ENCODE data around the gene DBX2.

GRCh38 chr12:45089411-45090075, 38.6 kb upstream of the DBX2 start:
- TF ChIP-seq CTCF (conservative IDR thresholded peaks at IDR 0.05; ENCODE audit: low read depth in 2 of 2) (no peak), EZH2 (IDR thresholded peaks at IDR 0.05; ENCODE audit: low read depth, unreplicated experiment) (no peak), EZH2phosphoT487 (IDR thresholded peaks at IDR 0.05; ENCODE audit: unreplicated experiment) (no peak), POLR2AphosphoS5 (IDR thresholded peaks at IDR 0.05; ENCODE audit: low read depth) (no peak), ZNF331 (CRISPR knock-in tag; IDR thresholded peaks at IDR 0.05; ENCODE audit: low read depth) (no peak), JUNB (IDR thresholded peaks at IDR 0.05; ENCODE audit: unreplicated experiment) (no peak), CREB1 (CRISPR knock-in tag; IDR thresholded peaks at IDR 0.05; ENCODE audit: low read depth) (no peak), ETS1 (IDR thresholded peaks at IDR 0.05) (no peak), ZNF114 (CRISPR knock-in tag; IDR thresholded peaks at IDR 0.05) (no peak)
- TF ChIP-seq, protein P1, sequence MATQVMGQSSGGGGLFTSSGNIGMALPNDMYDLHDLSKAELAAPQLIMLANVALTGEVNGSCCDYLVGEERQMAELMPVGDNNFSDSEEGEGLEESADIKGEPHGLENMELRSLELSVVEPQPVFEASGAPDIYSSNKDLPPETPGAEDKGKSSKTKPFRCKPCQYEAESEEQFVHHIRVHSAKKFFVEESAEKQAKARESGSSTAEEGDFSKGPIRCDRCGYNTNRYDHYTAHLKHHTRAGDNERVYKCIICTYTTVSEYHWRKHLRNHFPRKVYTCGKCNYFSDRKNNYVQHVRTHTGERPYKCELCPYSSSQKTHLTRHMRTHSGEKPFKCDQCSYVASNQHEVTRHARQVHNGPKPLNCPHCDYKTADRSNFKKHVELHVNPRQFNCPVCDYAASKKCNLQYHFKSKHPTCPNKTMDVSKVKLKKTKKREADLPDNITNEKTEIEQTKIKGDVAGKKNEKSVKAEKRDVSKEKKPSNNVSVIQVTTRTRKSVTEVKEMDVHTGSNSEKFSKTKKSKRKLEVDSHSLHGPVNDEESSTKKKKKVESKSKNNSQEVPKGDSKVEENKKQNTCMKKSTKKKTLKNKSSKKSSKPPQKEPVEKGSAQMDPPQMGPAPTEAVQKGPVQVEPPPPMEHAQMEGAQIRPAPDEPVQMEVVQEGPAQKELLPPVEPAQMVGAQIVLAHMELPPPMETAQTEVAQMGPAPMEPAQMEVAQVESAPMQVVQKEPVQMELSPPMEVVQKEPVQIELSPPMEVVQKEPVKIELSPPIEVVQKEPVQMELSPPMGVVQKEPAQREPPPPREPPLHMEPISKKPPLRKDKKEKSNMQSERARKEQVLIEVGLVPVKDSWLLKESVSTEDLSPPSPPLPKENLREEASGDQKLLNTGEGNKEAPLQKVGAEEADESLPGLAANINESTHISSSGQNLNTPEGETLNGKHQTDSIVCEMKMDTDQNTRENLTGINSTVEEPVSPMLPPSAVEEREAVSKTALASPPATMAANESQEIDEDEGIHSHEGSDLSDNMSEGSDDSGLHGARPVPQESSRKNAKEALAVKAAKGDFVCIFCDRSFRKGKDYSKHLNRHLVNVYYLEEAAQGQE (IDR thresholded peaks at IDR 0.05; ENCODE audit: unreplicated experiment) = no peak
